CMK (cell line): ENCODE measurements around the gene RPL28.

Experiments used
- DNase-seq: peaks from one replicate; pipeline ENCODE4 v3.0.0-alpha.2; 2010; ENCODE audit warnings: low read depth

Gene RPL28

DNA sequence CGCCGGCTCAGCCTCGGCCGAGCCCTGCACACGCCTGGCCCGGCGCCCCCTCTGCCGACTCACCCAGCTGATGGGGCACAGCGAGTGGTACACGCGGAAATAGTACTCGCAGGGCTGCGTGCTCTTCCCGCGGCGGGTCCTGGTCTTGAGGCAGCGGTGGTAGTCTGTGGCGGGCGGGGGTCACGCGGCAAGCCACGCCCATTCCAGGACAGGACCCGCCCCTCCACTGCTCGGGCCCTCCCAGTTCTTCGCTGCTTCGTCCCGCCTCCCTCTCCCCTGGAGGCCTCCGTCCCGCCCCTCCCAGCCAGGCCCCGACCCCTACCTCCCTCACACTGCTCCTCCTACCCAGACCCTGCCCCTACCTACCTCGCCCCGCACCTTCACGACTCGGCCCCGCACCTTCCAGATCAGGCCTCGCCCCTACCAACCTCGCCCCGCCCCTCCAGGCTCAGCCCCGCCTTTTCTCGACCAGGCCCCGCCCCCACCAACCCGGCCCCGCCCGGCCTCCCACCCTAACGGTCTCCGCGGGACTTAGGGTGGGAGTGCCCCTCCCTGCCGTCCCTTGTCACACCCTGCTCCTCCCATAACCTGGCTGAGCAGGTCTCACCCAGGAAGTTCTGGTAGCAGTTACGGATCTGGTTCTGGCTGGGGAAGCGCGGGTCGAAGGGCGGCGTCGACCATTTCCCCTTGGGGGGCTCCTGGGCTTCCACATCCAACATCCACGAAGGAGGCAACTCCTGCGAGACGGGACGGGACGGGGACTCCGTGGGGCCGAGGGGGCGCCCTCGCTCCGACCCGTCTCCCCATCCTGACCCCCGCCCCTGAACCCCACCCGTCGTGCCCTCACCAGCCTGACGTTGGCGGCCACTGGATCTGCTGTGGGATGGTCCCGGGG lies 31.7 kb upstream of the RPL28 start:
- no peak for DNase-seq

DNA sequence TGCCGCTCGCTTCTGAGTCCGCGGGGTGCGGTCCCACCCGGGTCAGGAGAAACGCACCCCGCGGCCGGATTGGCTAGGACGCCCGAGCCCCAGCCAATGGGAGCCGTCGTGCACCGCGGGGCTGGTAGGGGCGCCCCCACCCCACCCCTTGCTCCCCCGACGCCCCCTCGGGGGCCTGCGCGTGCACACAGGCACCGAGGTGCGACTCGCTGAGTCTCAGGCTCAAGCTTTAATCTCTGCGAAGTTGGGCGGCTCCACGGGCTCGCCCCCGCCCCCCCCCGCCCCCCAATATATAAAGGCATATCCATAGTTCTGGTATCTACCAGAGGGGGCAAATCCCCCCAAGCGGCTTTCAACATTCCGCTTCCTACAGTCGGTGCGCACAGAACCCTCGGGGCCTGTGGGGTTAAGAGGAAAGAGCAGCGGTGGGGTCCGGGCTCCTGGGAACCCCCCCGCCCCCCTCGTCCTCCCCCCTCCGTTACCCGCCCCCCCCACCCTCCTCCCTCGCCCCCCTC lies 31.0 kb upstream of the RPL28 start, which contains the start of gene COX6B2:
Gene COX6B2, minus strand, starts transcription at position 22 of the 515 bp plus-strand sequence. CDS start 198 bp downstream, outside the sequence.
- DNase-seq = no peak

DNA sequence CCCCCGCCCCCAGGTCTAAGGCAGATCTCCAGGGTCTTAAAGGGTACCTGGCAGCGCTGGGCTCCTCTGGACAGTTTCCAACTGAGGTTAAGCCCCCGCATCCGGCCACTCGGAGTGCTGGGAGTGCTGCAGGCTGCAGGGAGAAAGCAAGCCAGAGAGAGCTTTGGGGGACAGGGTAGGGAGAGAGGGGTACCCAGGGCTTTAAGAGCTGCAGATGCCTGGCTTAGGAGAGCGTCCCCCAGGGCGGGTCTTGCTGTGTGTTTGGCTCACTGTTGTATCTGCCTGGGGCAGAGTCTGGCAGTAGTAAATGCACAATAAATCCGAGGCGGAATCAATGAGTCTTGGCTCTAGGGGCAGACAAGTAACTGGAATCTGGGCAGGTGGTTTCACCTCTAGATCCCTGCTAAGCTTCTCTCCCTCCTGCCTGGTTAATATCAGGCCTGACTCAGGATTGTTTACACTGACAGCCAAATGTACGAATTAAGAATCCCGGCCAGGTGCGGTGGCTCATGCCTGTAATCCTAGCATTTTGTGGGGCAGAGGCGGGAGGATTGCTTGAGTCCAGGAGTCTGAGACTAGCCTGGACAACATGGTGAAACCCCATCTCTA lies 30.4 kb upstream of the RPL28 start:
- no peak for DNase-seq

DNA sequence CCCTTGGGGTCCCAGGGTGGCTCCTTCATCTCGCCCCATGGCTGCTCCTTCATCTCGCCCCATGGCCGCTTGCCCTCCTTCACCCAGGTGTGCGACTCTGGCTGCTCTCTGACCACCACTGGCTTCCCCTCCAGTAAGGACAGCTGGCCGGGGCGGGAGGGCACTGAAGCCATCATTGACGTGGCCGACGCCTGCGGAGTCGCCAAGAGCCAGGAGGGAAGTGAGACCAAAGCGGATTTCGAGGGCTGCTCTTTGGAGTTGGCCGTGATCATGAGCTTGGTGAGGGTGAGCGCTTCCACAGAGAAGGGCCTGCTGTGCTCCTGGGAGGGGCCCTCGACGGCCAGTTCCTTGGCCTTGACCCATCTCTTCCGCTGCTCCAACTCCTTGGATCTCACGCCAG lies 27.2 kb upstream of the RPL28 start:
- DNase-seq = no peak

DNA sequence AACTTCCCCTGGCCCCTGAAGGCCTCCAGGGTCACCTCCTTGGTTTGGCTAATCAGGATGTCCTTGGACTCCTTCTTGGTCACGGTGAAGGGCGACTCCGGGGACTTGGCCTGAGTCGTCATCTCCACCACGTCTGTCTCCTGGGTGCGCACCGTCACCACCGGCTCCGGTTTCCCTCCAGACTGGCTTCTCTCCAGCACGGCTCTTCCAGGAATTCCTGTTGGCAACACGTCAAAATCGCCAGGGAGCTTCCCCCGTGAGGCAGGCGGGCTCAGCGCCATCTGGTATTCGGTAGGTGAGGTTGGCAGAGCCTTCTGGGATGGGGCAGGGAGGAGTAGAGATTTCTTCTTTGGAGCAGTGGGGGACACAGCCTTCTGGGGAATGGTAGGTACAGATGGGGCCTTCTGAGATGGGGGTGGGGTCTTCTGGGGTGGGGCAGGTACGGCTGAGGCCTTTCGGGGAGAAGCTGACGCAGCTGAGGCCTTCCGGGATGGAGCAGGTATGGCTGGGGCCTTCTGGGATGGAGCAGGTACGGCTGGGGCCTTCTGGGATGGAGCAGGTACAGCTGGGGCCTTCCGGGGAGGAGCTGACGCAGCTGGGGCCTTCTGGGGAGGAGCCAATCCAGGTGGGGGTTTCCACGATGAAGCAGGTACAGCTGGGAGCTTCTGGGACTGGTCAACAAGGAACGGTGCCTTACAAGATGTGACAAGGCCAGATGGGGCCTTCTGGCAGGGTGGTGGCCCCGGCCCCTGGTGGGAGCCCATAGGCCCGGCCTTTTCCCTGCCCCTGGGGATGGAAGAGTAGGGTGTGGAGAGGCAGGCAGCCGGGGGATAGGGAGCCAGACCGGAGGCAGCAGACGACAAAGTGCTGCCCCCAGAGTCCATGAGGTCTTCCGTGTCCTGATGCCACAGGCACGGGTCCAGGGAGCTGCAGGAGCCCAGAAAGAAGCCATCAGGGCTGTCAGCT lies 26.5 kb upstream of the RPL28 start:
- no peak for DNase-seq

DNA sequence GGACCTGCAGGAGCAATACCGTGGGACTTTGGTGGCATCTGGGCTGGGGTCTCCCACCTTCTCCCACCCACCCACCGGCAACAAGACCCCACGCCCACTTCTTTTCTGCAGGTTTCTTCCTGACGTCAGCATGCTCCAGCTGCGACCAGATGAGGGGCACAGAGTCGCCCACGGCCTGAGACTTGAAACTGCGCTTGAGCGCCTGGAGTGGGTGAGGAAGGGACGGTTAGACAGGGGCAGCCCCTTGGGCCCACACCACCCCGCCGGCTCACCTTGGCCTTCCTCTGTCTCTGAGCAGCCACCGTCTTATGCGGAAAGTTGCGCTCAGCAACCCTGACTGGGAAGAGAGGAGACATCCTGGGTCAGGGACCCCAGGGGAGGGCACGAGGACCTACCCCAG lies 24.8 kb upstream of the RPL28 start:
- no peak for DNase-seq

DNA sequence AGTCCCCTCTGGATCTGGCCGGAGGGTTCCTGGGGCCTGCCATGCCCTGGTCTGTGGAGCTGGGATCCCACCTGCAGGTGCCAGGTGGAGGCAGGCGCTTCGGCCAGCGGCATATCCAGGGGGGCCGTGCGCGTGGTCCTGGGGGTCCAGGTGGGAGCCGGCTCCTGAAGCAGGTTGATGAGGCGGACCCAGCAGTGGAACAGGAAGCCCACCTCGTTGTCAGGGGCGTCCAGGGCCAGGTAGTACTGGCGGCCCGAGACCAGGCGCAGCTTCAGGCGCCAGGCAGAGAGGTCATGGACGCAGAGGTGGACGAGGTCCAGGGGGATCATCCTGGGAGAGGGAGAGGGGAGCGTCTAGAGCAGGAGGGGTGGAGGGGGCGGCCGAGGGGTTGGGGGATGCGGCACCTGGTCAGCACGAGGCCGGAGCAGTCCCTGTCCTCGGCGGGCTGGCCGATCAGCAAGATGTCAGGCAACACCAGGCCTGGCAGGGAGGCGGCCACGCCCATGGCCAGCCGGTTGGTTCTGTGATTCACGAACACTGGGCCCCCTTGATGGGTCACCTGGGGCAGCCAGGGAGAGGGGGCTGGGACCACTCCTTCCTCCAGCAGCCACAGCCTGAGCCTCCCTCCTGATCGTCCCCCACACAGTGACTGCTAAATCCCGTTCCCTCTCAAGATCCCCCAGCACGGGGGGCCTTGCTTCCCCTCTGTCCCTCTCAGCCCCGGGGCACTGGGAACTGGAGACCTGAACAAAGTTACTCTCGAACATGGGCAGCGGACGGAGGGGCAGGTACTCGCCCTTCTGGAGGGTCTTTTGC lies 23.4 kb upstream of the RPL28 start:
- no peak for DNase-seq

DNA sequence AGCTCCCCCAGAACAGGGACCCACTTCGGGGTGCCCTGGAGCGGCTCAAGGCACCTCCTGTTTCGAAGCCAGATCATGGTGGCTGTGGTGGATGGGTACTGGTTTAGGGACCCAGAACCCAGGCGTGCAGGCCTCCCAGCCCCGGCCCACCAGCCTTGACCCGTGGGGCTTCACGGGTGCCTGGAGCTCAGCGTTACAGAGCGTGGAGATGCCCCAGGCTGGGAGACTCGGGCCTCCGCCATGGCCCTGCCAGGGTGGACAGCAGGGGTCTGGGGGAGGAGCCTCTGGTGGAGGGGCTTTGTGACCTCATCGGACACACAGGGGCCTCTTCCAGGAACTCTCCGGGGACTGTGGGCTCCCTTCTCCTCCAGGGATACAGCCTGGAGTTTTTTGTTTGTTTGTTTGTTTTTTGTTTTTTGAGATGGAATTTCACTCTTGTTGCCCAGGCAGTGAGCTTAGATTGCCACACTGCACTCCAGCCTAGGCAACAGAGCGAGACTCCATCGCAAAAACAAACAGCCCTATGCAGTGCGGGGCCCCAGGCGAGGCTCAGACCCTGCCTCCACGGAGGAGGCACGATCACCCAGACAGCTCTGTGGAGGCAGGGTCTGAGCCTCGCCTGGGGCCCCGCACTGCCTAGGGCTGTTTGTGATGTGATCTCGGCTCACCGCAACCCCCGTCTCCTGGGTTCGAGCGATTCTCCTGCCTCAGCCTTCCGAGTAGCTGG lies 22.6 kb upstream of the RPL28 start, which contains the start of gene GARIN5B:
Gene GARIN5B, minus strand, starts transcription at position 271 of the 727 bp plus-strand sequence. Its CDS starts 194 bp downstream, at position 77.
- no peak for DNase-seq

DNA sequence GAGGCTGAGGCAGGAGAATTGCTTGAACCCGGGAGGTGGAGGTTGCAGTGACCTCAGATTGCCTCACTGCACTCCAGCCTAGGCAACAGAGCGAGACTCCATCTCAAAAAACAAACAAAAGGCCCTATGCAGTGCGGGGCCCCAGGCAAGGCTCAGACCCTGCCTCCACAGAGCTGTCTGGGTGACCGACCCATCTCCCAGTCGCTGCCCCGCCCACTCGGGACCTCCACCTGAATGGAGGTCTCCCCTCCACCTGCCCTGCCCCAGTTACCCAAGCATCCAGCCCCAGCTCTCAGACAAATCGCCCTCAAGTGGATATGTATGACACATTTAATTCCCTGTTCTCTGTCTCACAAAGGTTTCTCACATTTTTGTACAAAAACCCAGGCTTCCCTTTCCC lies 20.5 kb upstream of the RPL28 start:
- DNase-seq = no peak

DNA sequence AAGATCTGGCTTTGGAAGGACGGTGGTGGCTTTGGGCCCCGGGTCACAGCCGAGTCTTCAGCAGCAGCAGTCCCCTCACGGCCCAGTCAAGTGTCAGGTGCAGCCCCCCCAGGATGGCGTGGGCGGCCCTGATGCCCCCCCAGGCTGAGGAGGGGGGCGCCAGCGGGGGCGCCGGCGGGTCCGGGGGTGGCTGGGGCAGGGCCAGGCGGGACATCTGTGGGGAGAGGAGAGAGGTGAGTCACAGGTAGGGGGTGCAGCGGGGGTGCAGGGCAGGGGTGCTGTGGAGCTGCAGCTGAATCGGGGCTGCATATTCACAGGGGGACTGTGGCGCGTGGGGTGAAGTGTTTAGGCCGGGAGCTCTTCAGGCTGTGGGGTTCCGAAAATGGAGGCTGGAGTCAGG lies 19.8 kb upstream of the RPL28 start:
- DNase-seq = no peak

DNA sequence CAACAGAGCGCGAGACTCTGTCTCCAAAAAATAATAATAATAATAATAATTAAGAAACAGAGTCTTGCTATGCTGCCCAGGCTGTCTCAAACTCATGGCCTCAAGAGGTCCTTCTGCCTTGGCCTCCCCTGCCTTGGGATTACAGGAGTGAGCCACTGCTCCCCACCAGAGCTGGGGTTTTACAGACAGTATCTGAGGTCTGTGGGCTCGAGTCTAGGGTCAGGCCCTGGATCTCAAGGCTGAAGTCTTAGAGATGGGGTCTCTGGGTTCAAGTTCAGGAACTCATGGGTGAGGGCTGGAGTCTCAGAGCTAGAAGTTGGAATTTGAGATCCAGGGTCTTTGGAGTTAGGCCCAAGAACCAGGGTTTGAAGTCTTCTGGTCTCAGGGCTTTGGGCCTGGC lies 18.9 kb upstream of the RPL28 start:
- DNase-seq = no peak

DNA sequence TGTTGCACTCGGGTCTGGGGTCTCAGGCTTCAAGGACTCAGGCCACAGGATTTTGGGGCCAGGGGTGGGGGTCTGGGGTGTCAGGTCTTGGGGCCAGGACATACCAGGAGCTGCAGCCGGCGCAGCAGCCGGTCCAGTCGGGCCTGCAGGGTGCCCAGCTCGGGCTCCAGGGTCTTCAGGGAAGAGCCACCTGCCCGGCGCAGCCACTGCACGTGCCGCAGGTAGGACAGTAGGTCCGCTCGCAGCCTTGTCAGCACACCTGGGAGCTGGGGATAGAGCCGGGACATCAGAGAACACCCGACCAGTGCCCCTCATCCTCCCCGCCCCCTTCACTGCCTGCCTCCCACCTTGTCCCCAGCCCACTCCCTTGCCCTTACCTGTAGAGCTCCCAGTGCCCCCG lies 17.6 kb upstream of the RPL28 start:
- no peak for DNase-seq

DNA sequence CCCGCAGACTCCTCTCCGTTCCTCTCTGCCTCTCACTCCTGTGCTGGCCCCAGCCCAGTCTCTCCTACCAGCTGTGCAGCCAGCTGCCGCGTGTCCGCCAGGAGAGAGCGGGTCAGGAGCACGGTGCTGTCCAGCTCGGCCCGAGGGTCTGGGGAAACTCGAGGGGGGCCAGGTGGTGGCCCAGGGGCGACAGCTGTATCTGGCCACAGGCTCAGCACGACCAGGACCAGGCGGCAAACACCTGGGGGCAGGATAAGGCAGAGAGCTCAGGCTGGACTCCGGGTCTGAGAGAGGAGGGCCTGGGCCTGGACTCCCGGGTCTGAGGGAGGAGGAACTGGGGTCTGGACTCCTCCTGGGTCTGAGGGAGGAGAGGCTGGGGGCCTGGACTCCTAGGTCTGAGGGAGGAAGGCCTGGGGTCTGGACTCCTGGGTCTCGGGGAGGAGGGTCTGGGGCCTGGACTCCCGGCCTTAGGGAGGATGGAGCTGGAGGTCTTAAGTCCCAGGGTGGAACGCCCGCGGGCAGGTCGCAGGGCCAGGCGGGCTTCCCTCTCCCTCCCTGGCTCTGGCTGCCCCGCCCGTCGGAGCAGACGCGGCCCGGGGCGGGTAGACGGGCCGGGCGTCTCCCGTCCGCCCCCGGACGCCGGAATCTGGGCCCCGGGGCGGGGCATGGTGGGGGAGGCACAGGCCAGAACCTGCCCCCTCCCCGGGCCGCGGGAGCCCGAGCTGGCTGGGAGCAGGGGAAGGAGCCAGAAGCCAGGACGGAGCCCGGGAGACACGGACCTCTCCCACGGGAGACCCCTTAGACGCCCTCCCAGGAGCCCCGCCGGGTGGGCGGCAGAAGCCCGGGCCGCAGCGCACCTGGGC lies 16.8 kb upstream of the RPL28 start:
- no peak for DNase-seq

DNA sequence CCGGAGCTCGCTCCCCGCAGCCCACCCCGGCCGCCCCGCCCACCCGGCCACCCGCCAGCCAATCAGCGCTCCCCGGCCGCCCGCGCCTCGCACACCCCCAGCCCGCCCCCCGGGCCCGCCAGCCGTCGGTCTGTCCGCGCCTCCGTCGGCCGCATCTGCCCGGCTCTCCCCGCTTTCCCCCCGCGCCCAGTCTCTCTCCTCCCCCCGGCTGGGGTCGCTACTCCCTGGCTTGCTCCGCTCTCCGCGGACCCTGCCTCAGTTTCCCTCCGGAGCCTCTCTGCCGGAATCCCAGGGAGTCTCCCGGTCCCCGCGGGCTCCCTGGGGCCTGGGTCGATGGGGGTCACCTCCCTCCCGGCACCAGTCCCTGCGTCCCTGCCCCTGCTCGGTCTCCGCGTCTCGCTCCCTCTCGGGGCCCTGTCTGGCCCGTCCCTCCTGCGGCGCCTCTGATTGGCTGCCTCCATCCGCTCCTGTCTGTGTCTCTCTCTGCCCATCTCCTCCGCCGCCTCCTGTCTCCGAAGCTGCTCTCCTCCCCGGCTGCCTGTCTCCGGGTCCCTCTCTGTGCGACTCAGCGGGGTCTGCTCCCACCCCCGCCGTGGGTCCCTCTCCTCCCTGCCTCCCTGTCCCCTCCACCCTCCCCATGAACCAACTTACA lies 16.0 kb upstream of the RPL28 start:
- no peak for DNase-seq

DNA sequence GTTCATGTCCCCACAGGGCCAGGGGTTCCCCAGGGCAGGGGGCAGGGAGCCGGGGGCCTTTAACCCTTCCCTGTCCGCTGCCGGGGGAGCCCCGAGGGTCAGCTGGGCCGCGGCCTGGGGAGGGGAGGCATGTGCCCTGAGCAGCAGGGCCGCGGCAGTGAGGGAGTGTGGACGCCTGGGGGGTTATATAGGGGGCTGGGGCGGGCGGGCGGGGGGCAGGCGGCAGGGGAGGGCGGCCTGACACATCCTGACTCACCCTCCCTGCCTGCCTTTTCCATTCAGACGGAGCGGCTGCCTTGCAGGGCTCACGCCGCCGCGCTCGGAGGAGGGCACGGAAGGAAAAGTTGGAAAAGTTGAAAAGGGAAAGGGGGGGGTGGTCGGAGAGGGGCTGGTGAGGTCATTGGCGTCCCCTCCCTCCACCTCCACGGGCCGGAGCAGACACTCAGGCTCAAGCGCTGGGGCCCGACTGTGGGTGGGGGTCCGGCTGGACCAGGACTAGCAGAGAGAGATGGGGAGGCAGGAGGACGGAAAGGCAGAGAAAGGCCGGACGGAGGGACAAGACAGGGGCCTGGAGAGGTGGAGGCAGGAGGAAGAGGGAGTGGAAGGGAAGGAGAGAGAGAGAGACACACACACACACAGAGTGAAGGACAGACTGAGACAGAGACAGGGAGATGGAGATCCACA lies 15.3 kb upstream of the RPL28 start, which contains the start of gene IL11:
Gene IL11, minus strand, starts transcription at position 159 of the 684 bp plus-strand sequence. Its CDS starts 153 bp downstream, at position 6.
- DNase-seq = no peak

DNA sequence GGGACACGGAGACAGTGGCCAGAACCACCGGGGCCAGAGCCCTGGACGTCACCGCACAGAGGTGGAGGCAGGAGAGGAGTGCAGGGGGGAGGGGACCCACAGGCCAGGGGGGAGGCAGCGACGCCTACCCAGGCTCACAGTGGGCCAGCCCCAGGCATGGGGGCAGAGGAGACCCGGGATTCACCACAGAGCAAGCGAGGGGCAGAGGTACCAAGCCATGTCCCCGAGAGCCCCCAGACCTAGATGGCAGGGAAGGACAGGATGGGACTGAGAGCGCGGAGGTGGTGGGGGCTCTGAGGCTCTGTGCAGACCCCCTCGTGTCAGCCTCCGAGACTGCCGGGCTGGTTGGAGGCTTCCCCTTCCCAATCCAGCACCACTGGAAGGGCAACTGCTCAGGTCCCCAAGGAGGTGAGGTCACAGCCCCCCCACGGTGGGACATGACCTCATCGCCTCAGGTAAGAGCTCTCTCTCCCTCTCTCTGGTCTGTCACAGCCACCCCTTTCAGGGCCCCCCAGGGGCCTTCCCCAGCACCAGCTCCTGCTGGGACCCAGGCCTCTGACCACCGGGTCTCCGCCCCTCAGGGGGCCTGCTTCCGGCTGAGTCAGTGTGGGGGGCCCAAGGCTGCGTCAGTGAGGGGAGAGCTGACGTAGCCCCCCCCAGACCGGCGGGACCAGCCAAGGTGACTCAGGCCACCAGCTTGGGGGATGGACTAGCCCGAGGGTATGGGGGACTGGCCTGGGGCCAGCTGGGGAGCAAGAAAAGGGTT lies 13.2 kb upstream of the RPL28 start:
- no peak for DNase-seq

DNA sequence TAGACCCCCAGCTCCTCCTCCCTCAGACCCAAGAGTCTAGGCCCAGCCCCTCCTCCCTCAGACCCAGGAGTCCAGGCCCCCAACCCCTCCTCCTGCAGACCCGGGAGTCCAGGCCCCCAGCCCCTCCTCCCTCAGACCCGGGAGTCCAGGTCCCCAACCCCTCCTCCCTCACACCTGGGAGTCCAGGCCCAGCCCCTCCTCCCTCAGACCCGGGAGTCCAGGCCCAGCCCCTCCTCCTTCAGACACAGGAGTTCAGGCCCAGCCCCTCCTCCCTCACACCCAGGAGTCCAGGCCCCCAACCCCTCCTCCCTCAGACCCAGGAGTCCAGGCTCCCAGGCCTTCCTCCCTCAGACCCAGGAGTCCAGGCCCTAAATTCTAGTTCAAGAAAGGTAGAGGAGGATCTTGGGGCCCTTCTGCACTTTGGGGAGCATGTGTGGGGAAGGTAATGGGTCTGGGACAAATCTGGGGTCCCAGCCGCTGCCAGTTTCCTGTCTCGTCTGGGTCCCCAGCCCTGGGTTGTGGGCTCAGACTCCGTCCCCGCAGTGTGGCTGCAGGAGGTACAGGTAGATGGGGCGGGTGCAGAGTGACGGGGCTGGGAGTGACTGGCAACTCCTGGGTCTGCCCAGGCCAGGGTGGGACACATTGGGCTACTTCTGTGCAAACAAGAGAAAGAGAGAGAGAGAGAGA lies 12.3 kb upstream of the RPL28 start:
- DNase-seq = no peak
